ENCODE results near the gene PSMF1. TPM values are rescaled to one million over a fixed set of nuclear protein-coding genes. Genes with fewer than 3 reads are reported as not detected.

Gene PSMF1
- total RNA-seq, 1 donor from 2014 or later = 110 TPM

DNA sequence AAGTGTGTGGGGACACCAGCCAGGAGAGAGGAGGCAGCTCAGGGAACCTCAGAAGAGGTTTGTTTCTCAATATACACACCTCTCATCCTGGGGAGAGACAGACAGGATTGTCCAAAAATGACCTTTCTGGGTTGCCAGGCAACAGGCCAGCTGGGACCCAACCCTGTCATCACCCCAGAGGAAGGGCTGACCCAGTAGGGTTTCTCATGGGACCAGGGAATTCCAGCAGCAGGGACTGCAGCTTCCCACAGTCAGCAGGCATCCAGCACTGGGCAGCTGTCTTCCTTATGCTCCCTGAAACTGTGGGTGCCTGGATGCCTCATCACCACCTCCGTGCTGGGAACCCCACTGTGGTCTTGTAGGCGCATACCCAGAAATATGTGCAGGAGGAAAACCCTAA lies 86.2 kb downstream of the PSMF1 start:
- no peaks in the 10 kb centered on the region for H3K4me1 Mint-ChIP-seq (ENCODE audit: low read depth)
- H3K9me3 Mint-ChIP-seq (ENCODE audit: low read depth) = no peaks in the 10 kb centered on the region
- H3K27me3 Mint-ChIP-seq (ENCODE audit: low read depth) = peaks cover 29% of the 10 kb centered on the region
- TF ChIP-seq, protein P1, sequence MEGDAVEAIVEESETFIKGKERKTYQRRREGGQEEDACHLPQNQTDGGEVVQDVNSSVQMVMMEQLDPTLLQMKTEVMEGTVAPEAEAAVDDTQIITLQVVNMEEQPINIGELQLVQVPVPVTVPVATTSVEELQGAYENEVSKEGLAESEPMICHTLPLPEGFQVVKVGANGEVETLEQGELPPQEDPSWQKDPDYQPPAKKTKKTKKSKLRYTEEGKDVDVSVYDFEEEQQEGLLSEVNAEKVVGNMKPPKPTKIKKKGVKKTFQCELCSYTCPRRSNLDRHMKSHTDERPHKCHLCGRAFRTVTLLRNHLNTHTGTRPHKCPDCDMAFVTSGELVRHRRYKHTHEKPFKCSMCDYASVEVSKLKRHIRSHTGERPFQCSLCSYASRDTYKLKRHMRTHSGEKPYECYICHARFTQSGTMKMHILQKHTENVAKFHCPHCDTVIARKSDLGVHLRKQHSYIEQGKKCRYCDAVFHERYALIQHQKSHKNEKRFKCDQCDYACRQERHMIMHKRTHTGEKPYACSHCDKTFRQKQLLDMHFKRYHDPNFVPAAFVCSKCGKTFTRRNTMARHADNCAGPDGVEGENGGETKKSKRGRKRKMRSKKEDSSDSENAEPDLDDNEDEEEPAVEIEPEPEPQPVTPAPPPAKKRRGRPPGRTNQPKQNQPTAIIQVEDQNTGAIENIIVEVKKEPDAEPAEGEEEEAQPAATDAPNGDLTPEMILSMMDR (IDR thresholded peaks at IDR 0.05) = no peak
- no peaks in the 10 kb centered on the region for H3K36me3 Mint-ChIP-seq (ENCODE audit: low read depth)
- H3K4me3 Mint-ChIP-seq (ENCODE audit: unreplicated experiment) = no peak overlapping the region
- H3K27ac Mint-ChIP-seq (ENCODE audit: unreplicated experiment) = no peak overlapping the region
- no peak for DNase-seq (ENCODE audit: low spot score)

DNA sequence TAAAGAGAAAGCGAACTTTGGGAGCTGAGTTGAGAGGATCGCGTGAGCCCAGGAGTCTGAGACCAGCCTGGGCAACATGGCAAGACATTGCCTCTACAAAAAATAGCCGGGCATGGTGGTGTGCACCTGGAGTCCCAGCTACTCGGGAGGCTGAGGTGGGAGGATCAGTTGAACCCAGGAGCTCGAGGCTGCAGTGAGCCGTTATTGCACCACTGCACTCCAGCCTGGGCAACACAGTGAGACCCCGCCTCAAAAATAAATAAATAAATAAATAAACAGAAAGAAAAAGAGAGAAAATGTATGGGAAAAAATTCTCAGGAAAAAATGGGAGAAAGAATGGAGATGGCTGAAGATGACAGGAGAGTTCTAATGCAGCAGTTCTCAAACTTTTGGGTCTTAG lies 87.4 kb downstream of the PSMF1 start:
- H3K27ac Mint-ChIP-seq (ENCODE audit: unreplicated experiment) = no peak overlapping the region
- no peak for DNase-seq (ENCODE audit: low spot score)
- no peaks in the 10 kb centered on the region for H3K4me1 Mint-ChIP-seq (ENCODE audit: low read depth)
- peaks cover 34% of the 10 kb centered on the region for H3K27me3 Mint-ChIP-seq (ENCODE audit: low read depth)
- H3K9me3 Mint-ChIP-seq (ENCODE audit: low read depth) = no peaks in the 10 kb centered on the region
- H3K36me3 Mint-ChIP-seq (ENCODE audit: low read depth) = no peaks in the 10 kb centered on the region
- TF ChIP-seq, protein P1 (IDR thresholded peaks at IDR 0.05) = no peak
- no peak overlapping the region for H3K4me3 Mint-ChIP-seq (ENCODE audit: unreplicated experiment)

DNA sequence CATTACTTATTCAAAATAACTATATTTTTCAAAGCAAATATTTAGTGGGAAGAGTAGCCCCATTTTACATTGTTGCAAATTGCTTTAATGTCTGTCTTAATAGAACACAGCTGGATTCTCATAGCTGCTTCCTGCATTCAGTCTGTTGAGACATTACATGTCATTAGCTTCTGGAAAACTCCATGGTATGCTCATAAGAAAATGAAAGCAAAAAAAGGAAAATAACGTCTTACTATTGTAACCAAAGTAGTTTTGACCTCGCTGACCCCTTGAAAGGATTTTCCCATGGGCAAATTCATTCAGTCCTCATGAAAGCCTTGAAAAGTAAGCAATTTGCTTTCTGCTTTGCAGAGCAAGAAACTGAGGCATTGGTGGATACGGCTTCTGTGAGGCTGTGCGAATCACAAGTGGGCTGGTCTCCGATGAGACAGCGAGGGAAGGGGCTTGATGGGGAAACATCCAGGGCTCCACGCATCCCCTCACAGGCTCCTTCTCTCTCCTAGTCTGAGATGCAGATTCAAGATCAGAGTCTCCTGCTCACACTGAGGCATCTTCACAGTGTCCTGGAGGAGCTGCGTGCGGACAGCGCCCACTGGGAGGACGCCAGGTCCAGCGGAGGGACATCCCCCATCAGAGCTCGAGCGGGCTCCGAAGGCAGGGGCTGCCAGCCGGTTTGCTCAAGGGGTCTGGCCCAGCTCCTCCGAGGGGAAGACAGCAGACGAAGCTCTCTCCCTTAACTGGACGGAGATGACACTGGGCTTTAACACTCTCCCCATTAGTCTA lies 88.2 kb downstream of the PSMF1 start:
- H3K4me1 Mint-ChIP-seq (ENCODE audit: low read depth) = no peaks in the 10 kb centered on the region
- H3K27ac Mint-ChIP-seq (ENCODE audit: unreplicated experiment) = no peak overlapping the region

DNA sequence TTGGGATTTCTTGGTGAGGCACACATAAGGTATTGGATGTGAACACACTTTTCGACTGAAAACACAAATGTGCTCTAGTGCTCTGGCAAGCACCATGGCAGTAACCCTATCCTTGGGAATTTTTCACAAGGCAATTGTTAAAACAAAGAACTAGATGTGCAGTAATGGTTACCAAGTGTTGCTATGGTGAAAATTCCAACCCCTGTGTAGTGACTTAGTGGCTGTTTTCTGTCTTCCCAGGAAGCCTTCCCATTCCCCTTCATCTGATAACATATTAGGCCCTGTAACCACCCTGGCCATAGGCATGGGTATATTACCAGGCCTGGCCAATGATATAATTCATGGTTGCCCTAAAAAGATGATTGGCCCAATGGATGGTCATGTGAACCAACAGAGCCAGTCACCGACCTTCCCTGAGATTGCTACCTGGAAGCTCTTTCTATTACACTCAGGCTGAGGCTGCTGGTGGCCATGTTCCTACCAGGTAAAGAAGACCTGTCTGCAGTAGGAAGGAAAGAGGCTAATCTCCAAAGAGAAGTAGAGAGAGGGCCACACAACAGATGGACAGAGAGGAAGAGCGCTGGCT lies 89.0 kb downstream of the PSMF1 start:
- no peaks in the 10 kb centered on the region for H3K9me3 Mint-ChIP-seq (ENCODE audit: low read depth)
- no peaks in the 10 kb centered on the region for H3K36me3 Mint-ChIP-seq (ENCODE audit: low read depth)
- no peaks in the 10 kb centered on the region for H3K4me1 Mint-ChIP-seq (ENCODE audit: low read depth)
- no peak overlapping the region for H3K27ac Mint-ChIP-seq (ENCODE audit: unreplicated experiment)
- TF ChIP-seq, protein P1 (IDR thresholded peaks at IDR 0.05) = no peak
- no peak overlapping the region for H3K4me3 Mint-ChIP-seq (ENCODE audit: unreplicated experiment)
- H3K27me3 Mint-ChIP-seq (ENCODE audit: low read depth) = peaks cover 44% of the 10 kb centered on the region
- no peak for DNase-seq (ENCODE audit: low spot score)

More for the DNA sequence above, 88.2 kb downstream of the PSMF1 start:
- no peak overlapping the region for H3K4me3 Mint-ChIP-seq (ENCODE audit: unreplicated experiment)
- H3K27me3 Mint-ChIP-seq (ENCODE audit: low read depth) = peaks cover 36% of the 10 kb centered on the region
- TF ChIP-seq, protein P1 (IDR thresholded peaks at IDR 0.05) = no peak
- no peaks in the 10 kb centered on the region for H3K36me3 Mint-ChIP-seq (ENCODE audit: low read depth)
- no peaks in the 10 kb centered on the region for H3K9me3 Mint-ChIP-seq (ENCODE audit: low read depth)
- no peak for DNase-seq (ENCODE audit: low spot score)

DNA sequence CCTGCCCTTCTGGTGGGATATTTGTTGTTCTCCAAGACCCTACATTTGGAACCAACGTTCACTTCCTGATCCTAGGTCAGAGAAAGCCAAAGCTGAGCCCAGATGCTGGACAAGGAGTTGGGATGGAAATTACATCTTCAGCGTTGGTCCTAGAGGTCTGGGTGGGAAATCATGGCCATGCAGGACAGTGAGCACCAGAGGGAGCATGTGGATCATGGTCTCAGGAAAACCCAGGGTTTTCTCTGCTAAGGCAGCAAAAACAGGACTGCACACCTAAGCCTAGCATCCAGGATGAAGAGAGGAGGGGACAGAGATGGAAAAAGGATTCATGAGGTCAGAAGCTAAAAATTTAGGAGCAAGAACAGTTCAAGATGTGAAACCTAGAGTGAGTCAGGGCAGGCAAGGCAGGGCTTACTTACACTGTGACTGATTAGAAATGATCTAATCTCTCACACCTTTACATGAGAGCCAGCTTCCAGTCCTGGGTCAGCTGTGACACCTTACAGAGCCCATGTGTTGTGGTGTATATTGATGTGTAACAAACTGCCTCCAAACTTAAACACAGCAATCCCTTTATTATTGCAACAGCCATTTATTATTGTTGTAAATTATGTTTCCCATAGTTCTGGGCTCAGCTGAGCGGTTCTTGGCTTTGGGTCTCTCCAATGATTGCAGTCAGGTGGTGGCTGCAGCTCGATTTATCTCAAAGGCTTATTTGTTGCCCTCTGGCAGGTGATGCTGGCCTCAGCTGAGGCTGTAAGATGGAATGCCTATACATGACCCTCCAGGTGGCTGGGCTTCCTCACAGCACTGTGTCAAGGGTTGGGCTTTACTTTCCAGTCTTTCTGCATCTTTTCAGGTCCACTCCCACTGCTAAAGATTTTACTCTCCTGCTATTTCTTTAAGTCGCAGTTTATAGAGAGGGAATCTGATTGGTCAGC lies 91.3 kb downstream of the PSMF1 start:
- no peaks in the 10 kb centered on the region for H3K9me3 Mint-ChIP-seq (ENCODE audit: low read depth)
- no peak overlapping the region for H3K4me3 Mint-ChIP-seq (ENCODE audit: unreplicated experiment)

More for the DNA sequence above, 91.3 kb downstream of the PSMF1 start:
- TF ChIP-seq, protein P1 (IDR thresholded peaks at IDR 0.05) = peak; percentile 58
- no peak for DNase-seq (ENCODE audit: low spot score)
- Mint-ChIP-seq H3K4me1 (ENCODE audit: low read depth) (peaks cover 4% of the 10 kb centered on the region), H3K36me3 (ENCODE audit: low read depth) (no peaks in the 10 kb centered on the region), H3K27ac (ENCODE audit: unreplicated experiment) (no peak overlapping the region), H3K27me3 (ENCODE audit: low read depth) (peaks cover 49% of the 10 kb centered on the region)
